ENCODE data around the gene PRDX5. TPM values are rescaled to one million over a fixed set of nuclear protein-coding genes. Genes with fewer than 3 reads are reported as not detected.
"Not testable (repeated sequence)": the region's sequence is repeated elsewhere in the genome, so short reads cannot be mapped to it uniquely, and the experiment has no call there.

Gene PRDX5
- total RNA-seq, 1 donor = 245 TPM

- peak overlapping the region; percentile 82 for H3K4me3 ChIP-seq (ENCODE audit: insufficient read depth, low read length)
- H3K79me2 ChIP-seq (ENCODE audit: insufficient read depth, low read length) = peaks cover 16% of the 10 kb centered on the region
- no peak for TF ChIP-seq CTCF (IDR thresholded peaks at IDR 0.05; ENCODE audit: extremely low read depth, low read depth, low read length)
- H3K27me3 ChIP-seq (ENCODE audit: insufficient read depth, low read length) = no peaks in the 10 kb centered on the region
- H4K20me1 ChIP-seq (ENCODE audit: insufficient read depth, low read length) = peaks cover 4% of the 10 kb centered on the region
- H3K27ac ChIP-seq (ENCODE audit: low read depth, low read length) = peak overlapping the region; percentile 51
- no peaks in the 10 kb centered on the region for H3K9me3 ChIP-seq (ENCODE audit: low read depth, low read length)
- H3K4me1 ChIP-seq (ENCODE audit: insufficient read depth, low read length) = peaks cover 15% of the 10 kb centered on the region
- peak overlapping the region; percentile 91 for H3K4me2 ChIP-seq (ENCODE audit: insufficient read depth, low read length)
- peak overlapping the region; percentile 72 for H2AFZ ChIP-seq (ENCODE audit: low read length)
- DNase-seq (ENCODE audit: insufficient read length, low spot score, missing footprints) = no peak
- H3K36me3 ChIP-seq (ENCODE audit: insufficient read depth, low read length) = no peaks in the 10 kb centered on the region
Measured at GRCh38 chr11:64306563-64306875, 11.4 kb upstream of the PRDX5 start.

DNA sequence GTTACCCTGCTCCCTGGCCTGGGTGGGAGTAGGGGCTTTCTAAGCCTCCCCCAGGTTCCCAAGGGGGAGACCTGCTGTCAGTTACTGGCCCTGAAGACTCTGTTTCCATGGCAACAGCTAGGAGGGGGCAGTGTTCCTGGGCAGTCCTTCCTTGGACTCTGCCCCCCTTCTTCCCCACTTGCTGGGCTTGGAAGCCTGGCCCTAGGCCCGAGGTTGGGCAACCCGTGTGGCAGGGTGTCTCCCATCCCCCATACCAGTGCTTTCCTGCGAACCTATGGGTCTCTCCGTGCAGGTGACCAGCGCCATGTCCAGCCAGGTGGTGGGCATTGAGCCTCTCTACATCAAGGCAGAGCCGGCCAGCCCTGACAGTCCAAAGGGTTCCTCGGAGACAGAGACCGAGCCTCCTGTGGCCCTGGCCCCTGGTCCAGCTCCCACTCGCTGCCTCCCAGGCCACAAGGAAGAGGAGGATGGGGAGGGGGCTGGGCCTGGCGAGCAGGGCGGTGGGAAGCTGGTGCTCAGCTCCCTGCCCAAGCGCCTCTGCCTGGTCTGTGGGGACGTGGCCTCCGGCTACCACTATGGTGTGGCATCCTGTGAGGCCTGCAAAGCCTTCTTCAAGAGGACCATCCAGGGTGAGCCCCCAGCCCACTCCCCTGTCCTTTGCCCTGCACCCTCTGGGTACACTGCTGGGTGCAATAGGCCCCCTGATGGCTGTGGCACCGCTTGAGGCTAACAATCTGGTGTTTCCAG is 10.9 kb upstream of the PRDX5 start:
- Histone ChIP-seq H2AFZ (ENCODE audit: low read length) (no peak overlapping the region), H3K4me2 (ENCODE audit: insufficient read depth, low read length) (peak overlapping the region; percentile 91), H3K9me3 (ENCODE audit: low read depth, low read length) (no peaks in the 10 kb centered on the region), H3K4me1 (ENCODE audit: insufficient read depth, low read length) (peaks cover 15% of the 10 kb centered on the region), H3K4me3 (ENCODE audit: insufficient read depth, low read length) (peak overlapping the region; percentile 82), H4K20me1 (ENCODE audit: insufficient read depth, low read length) (peaks cover 4% of the 10 kb centered on the region), H3K79me2 (ENCODE audit: insufficient read depth, low read length) (peaks cover 16% of the 10 kb centered on the region), H3K36me3 (ENCODE audit: insufficient read depth, low read length) (no peaks in the 10 kb centered on the region), H3K27me3 (ENCODE audit: insufficient read depth, low read length) (no peaks in the 10 kb centered on the region), H3K27ac (ENCODE audit: low read depth, low read length) (peak overlapping the region; percentile 51)
- TF ChIP-seq CTCF (IDR thresholded peaks at IDR 0.05; ENCODE audit: extremely low read depth, low read depth, low read length) = no peak
- peak; percentile 78 for DNase-seq (ENCODE audit: insufficient read length, low spot score, missing footprints)

DNA sequence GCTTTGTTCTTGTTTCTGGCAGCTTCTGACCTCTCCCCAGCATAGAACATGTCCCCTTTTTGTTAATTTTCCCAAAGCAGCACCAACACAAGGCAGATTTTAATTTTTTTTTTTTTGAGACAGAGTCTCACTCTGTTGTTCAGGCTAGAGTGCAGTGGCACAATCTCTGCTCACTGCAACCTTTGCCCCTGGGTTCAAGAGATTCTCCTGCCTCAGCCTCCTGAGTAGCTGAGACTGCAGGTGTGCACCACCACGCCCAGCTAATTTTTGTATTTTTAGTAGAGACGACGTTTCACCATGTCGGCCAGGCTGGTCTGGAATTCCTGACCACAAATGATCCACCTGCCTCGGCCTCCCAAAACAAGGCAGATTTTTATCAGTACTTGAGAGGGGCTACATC is 10.1 kb upstream of the PRDX5 start:
- H3K27ac ChIP-seq (ENCODE audit: low read depth, low read length); DNase-seq (ENCODE audit: insufficient read length, low spot score, missing footprints); H3K36me3 ChIP-seq (ENCODE audit: insufficient read depth, low read length); H3K9me3 ChIP-seq (ENCODE audit: low read depth, low read length); H2AFZ ChIP-seq (ENCODE audit: low read length); H4K20me1 ChIP-seq (ENCODE audit: insufficient read depth, low read length); H3K4me2 ChIP-seq (ENCODE audit: insufficient read depth, low read length); H3K4me3 ChIP-seq (ENCODE audit: insufficient read depth, low read length); H3K27me3 ChIP-seq (ENCODE audit: insufficient read depth, low read length): not testable (repeated sequence)
- peaks cover 21% of the 10 kb centered on the region for H3K79me2 ChIP-seq (ENCODE audit: insufficient read depth, low read length)
- H3K4me1 ChIP-seq (ENCODE audit: insufficient read depth, low read length) = peaks cover 15% of the 10 kb centered on the region

- H3K4me2 ChIP-seq (ENCODE audit: insufficient read depth, low read length) = no peak overlapping the region
- H3K4me1 ChIP-seq (ENCODE audit: insufficient read depth, low read length) = peaks cover 5% of the 10 kb centered on the region
- H2AFZ ChIP-seq (ENCODE audit: low read length) = no peak overlapping the region
- DNase-seq (ENCODE audit: insufficient read length, low spot score, missing footprints) = no peak
- TF ChIP-seq CTCF (IDR thresholded peaks at IDR 0.05; ENCODE audit: extremely low read depth, low read depth, low read length) = no peak
- peaks cover 22% of the 10 kb centered on the region for H3K79me2 ChIP-seq (ENCODE audit: insufficient read depth, low read length)
- no peaks in the 10 kb centered on the region for H3K27me3 ChIP-seq (ENCODE audit: insufficient read depth, low read length)
- no peak overlapping the region for H3K4me3 ChIP-seq (ENCODE audit: insufficient read depth, low read length)
- H3K9me3 ChIP-seq (ENCODE audit: low read depth, low read length) = no peaks in the 10 kb centered on the region
- H3K36me3 ChIP-seq (ENCODE audit: insufficient read depth, low read length) = peaks cover 13% of the 10 kb centered on the region
- no peak overlapping the region for H3K27ac ChIP-seq (ENCODE audit: low read depth, low read length)
- H4K20me1 ChIP-seq (ENCODE audit: insufficient read depth, low read length) = no peaks in the 10 kb centered on the region
Measured at GRCh38 chr11:64312947-64313346, 5.0 kb upstream of the PRDX5 start.
